ENCODE data around the gene STK17A. TPM values are rescaled to one million over a fixed set of nuclear protein-coding genes. Genes with fewer than 3 reads are reported as not detected.

The STK17A gene
- total RNA-seq, 1 experiment from 2014 or later = 9.8 TPM

DNA sequence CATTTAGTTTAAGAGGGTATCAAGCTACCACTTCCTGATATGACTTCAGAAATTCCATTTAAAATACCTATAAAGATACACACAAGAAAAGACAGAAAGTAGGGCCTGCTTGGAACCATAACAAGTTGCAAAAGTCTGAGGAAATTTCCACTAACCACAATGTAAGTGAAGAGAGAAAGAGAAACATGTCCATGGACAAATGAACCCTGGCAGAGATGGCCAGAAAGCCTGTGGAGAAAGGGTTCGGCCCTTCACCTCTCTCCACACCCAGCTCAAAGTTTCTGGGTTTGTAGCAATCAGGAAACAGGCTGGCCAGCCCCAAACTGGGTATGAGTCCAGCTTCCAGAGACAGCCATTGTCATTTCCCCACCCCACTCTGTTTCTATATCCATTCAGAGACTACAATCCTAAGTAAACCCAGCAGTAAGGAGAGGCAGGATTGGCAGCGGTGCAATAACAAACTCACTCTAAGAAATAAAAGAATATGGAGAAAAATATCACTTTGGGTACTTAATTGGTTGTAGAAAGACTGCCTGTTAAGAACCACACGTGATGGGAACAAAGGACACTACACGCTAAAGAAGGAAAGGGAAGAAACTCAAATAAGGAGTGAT, 71.1 kb downstream of the STK17A start:
- no peak overlapping the region for H3K23ac ChIP-seq (ENCODE audit: insufficient read length, low read depth, low read length)
- H3K9me3 ChIP-seq (ENCODE audit: control insufficient read depth, low read depth, low read length) = no peaks in the 10 kb centered on the region
- H4K8ac ChIP-seq (replicated peaks; ENCODE audit: insufficient read length, low read depth, low read length) = no peak overlapping the region
- H3T11ph ChIP-seq (ENCODE audit: low read length) = no peak overlapping the region
- no peak overlapping the region for H2AFZ ChIP-seq (ENCODE audit: low read length)
- no peaks in the 10 kb centered on the region for H3K27me3 Mint-ChIP-seq (ENCODE audit: low read depth)
- no peak overlapping the region for H3K27ac Mint-ChIP-seq
- peaks cover 13% of the 10 kb centered on the region; the same call in 1 of the 2 replicates for H3K4me1 ChIP-seq (ENCODE audit: insufficient read depth, low read length)
- no peak overlapping the region for H3K56ac ChIP-seq (ENCODE audit: insufficient read length, low read depth, low read length)
- H2BK15ac ChIP-seq (ENCODE audit: low read depth, low read length) = no peak overlapping the region
- H3K14ac ChIP-seq (ENCODE audit: insufficient read depth, low read length) = no peak overlapping the region
- no peak for TF ChIP-seq CTCF (conservative IDR thresholded peaks at IDR 0.05)
- H2BK20ac ChIP-seq (ENCODE audit: low read depth, low read length, poor library complexity, severe bottlenecking) = no peak overlapping the region
- no peaks in the 10 kb centered on the region for H3K27me3 ChIP-seq (ENCODE audit: insufficient read depth, low read length)
- no peak overlapping the region for H2BK5ac ChIP-seq (ENCODE audit: insufficient read length, low read length)
- no peak overlapping the region for H3K4ac ChIP-seq (ENCODE audit: low read depth, low read length)
- no peak overlapping the region for H3K4me2 ChIP-seq (ENCODE audit: insufficient read depth, insufficient read length, low read length)
- peaks cover 2 to 19% (median 16%) of the 10 kb centered on the region in 3 experiments; a peak in 6 of 7 replicates for H3K36me3 Mint-ChIP-seq (ENCODE audit: insufficient read depth in 1 of 3, low read depth in 3 of 3)
- no peaks in the 10 kb centered on the region; the same call in 1 of the 2 replicates for H3K79me2 ChIP-seq (ENCODE audit: insufficient read depth, low read length)
- H2AK5ac ChIP-seq (ENCODE audit: insufficient read length, low read length) = no peak overlapping the region
- peaks cover 39 to 40% of the 10 kb centered on the region in 2 experiments for H3K4me1 Mint-ChIP-seq
- H4K91ac ChIP-seq (ENCODE audit: insufficient read length, low read depth, low read length) = no peak overlapping the region
- WGBS (ENCODE audit: extremely low coverage, insufficient read length, low lambda C conversion rate) = no CpG with 5 or more reads among the region's 4 CpGs
- no peaks in the 10 kb centered on the region for H3K9me3 Mint-ChIP-seq
- no peaks in the 10 kb centered on the region for H3K23me2 ChIP-seq (ENCODE audit: insufficient read length, low read depth, low read length, poor library complexity, severe bottlenecking)
- no peak overlapping the region for H3K27ac ChIP-seq (ENCODE audit: insufficient read length, low read depth, low read length)
- H4K5ac ChIP-seq (ENCODE audit: insufficient read length, low read depth, low read length) = no peak overlapping the region
- H4K20me1 ChIP-seq (ENCODE audit: control insufficient read depth, insufficient read depth, insufficient read length) = no peaks in the 10 kb centered on the region
- H3K9ac ChIP-seq (ENCODE audit: extremely low read depth, insufficient read length, low read length) = no peak overlapping the region
- H3K18ac ChIP-seq (ENCODE audit: insufficient read length, low read depth, low read length) = no peak overlapping the region
- no peak for DNase-seq
- H2BK120ac ChIP-seq (ENCODE audit: low read depth, low read length, poor library complexity, severe bottlenecking) = no peak overlapping the region
- no peak overlapping the region for H3K4me3 Mint-ChIP-seq
- H3K79me1 ChIP-seq (ENCODE audit: insufficient read depth, low read depth, low read length, poor library complexity, severe bottlenecking) = peaks cover 5% of the 10 kb centered on the region
- no peak overlapping the region for H2BK12ac ChIP-seq (ENCODE audit: insufficient read length, low read depth, low read length)

All from H9 (cell line).